H9 (cell line): ENCODE measurements around the gene C16orf74. TPM values are rescaled to one million over a fixed set of nuclear protein-coding genes. Genes with fewer than 3 reads are reported as not detected.

Experiments
- DNase-seq: peaks from one replicate; pipeline ENCODE4 v3.0.0-alpha.2; 2017
- H2AFZ ChIP-seq: one replicate; pipeline ENCODE4 v1.6.1; 2013; ENCODE audit warnings: mild to moderate bottlenecking, low read length, control low read depth, moderate library complexity
- H2AK5ac ChIP-seq: 2 replicates; pipeline ENCODE4 v1.6.1; 2013; ENCODE audit warnings: low read length, control low read depth, mixed read lengths; ENCODE audit not compliant: insufficient read length
- H2BK120ac ChIP-seq: one replicate; pipeline ENCODE4 v1.6.1; 2013; ENCODE audit warnings: low read depth, mild to moderate bottlenecking, low read length, control low read depth, inconsistent platforms; ENCODE audit not compliant: poor library complexity, severe bottlenecking
- H2BK12ac ChIP-seq: 2 replicates; pipeline ENCODE4 v1.6.1; 2013; ENCODE audit warnings: low read length, control low read depth, mixed read lengths, low read depth; ENCODE audit not compliant: insufficient read length
- H2BK15ac ChIP-seq: 2 replicates; pipeline ENCODE4 v1.6.1; 2013; ENCODE audit warnings: low read depth, low read length, control low read depth
- H2BK20ac ChIP-seq: one replicate; pipeline ENCODE4 v1.6.1; 2013; ENCODE audit warnings: low read depth, mild to moderate bottlenecking, low read length, control low read depth, inconsistent platforms; ENCODE audit not compliant: poor library complexity, severe bottlenecking
- H2BK5ac ChIP-seq: 2 replicates; pipeline ENCODE4 v1.6.1; 2013; ENCODE audit warnings: low read length, control low read depth, mixed read lengths; ENCODE audit not compliant: insufficient read length
- H3K14ac ChIP-seq: 2 replicates; pipeline ENCODE4 v1.6.1; 2013; ENCODE audit warnings: low read length, control low read depth; ENCODE audit not compliant: insufficient read depth
- H3K18ac ChIP-seq: 2 replicates; pipeline ENCODE4 v1.6.1; 2013; ENCODE audit warnings: low read depth, mild to moderate bottlenecking, mixed read lengths, low read length, control low read depth; ENCODE audit not compliant: insufficient read length
- H3K23ac ChIP-seq: 2 replicates; pipeline ENCODE4 v1.6.1; 2013; ENCODE audit warnings: low read length, control low read depth, mixed read lengths, low read depth; ENCODE audit not compliant: insufficient read length
- H3K23me2 ChIP-seq: 2 replicates; pipeline ENCODE4 v1.6.1; 2013; ENCODE audit warnings: low read depth, mild to moderate bottlenecking, mixed read lengths, low read length, control low read depth; ENCODE audit not compliant: insufficient read length, poor library complexity, severe bottlenecking
- H3K27ac ChIP-seq: 2 replicates; pipeline ENCODE4 v1.5.1; 2013; ENCODE audit warnings: low read length, control low read depth, mixed read lengths, low read depth; ENCODE audit not compliant: insufficient read length
- H3K27me3 ChIP-seq: 2 replicates; pipeline ENCODE4 v1.6.1; 2013; ENCODE audit warnings: low read length, control low read depth, inconsistent platforms; ENCODE audit not compliant: insufficient read depth
- H3K4ac ChIP-seq: 2 replicates; pipeline ENCODE4 v1.6.1; 2013; ENCODE audit warnings: low read depth, mild to moderate bottlenecking, control low read depth, inconsistent platforms, low read length, moderate library complexity
- H3K4me1 ChIP-seq: 2 replicates; pipeline ENCODE4 v1.6.1; 2013; ENCODE audit warnings: low read length, control low read depth, inconsistent platforms; ENCODE audit not compliant: insufficient read depth
- H3K4me2 ChIP-seq: 2 replicates; pipeline ENCODE4 v1.6.1; 2013; ENCODE audit warnings: low read length, control low read depth, mixed read lengths; ENCODE audit not compliant: insufficient read length, insufficient read depth
- H3K56ac ChIP-seq: 2 replicates; pipeline ENCODE4 v1.6.1; 2013; ENCODE audit warnings: low read depth, mild to moderate bottlenecking, mixed read lengths, low read length, control low read depth; ENCODE audit not compliant: insufficient read length
- H3K79me1 ChIP-seq: 2 replicates; pipeline ENCODE4 v1.6.1; 2013; ENCODE audit warnings: low read depth, mild to moderate bottlenecking, moderate library complexity, low read length, control low read depth, inconsistent platforms; ENCODE audit not compliant: insufficient read depth, poor library complexity, severe bottlenecking
- H3K79me2 ChIP-seq: 2 replicates; pipeline ENCODE4 v1.6.1; 2013; ENCODE audit warnings: low read length, control low read depth, inconsistent platforms; ENCODE audit not compliant: insufficient read depth
- H3K9ac ChIP-seq: 2 replicates; pipeline ENCODE4 v1.6.1; 2013; ENCODE audit warnings: low read length, control low read depth, mixed read lengths; ENCODE audit not compliant: insufficient read length; ENCODE audit errors: extremely low read depth
- H3K9me3 ChIP-seq: one replicate; pipeline ENCODE4 v1.6.1; 2013; ENCODE audit warnings: low read depth, low read length, inconsistent platforms; ENCODE audit not compliant: control insufficient read depth
- H3T11ph ChIP-seq: one replicate; pipeline ENCODE4 v1.6.1; 2013; ENCODE audit warnings: mild to moderate bottlenecking, low read length, control low read depth, inconsistent platforms
- H4K20me1 ChIP-seq: one replicate; pipeline ENCODE4 v1.6.1; 2013; ENCODE audit not compliant: control insufficient read depth, insufficient read length, insufficient read depth
- H4K5ac ChIP-seq: 2 replicates; pipeline ENCODE4 v1.6.1; 2013; ENCODE audit warnings: low read depth, mild to moderate bottlenecking, mixed read lengths, low read length, control low read depth; ENCODE audit not compliant: insufficient read length
- H4K8ac ChIP-seq: replicated peaks from 2 replicates; pipeline ENCODE4 v1.6.1; 2013; ENCODE audit warnings: low read length, control low read depth, mixed read lengths, low read depth; ENCODE audit not compliant: insufficient read length
- H4K91ac ChIP-seq: 2 replicates; pipeline ENCODE4 v1.6.1; 2013; ENCODE audit warnings: low read depth, mild to moderate bottlenecking, moderate library complexity, mixed read lengths, low read length, control low read depth; ENCODE audit not compliant: insufficient read length
- H3K27ac Mint-ChIP-seq, 3 experiments: 2 replicates in 2 of 3; 3 replicates in 1 of 3; pipeline ENCODE4 v1.8.0; 2020 to 2021; ENCODE audit warnings: mixed read lengths in 3 of 3, mild to moderate bottlenecking in 1 of 3, moderate library complexity in 1 of 3
- H3K27me3 Mint-ChIP-seq: 2 replicates; pipeline ENCODE4 v1.8.0; 2021; ENCODE audit warnings: low read depth, mild to moderate bottlenecking, moderate library complexity, mixed read lengths
- H3K36me3 Mint-ChIP-seq, 3 experiments: 2 replicates in 2 of 3; 3 replicates in 1 of 3; pipeline ENCODE4 v1.8.0; 2020 to 2021; ENCODE audit warnings: low read depth in 3 of 3, mixed read lengths in 3 of 3; ENCODE audit not compliant: insufficient read depth in 1 of 3
- H3K4me1 Mint-ChIP-seq, 2 experiments: 2 replicates each; pipeline ENCODE4 v1.8.0; 2020; ENCODE audit warnings: mixed read lengths in 2 of 2
- H3K4me3 Mint-ChIP-seq, 2 experiments: 2 replicates in 1 of 2; 3 replicates in 1 of 2; pipeline ENCODE4 v1.8.0; 2020 to 2021; ENCODE audit warnings: mild to moderate bottlenecking in 2 of 2, mixed read lengths in 2 of 2, moderate library complexity in 1 of 2
- H3K9me3 Mint-ChIP-seq, 2 experiments: 2 replicates in 1 of 2; 3 replicates in 1 of 2; pipeline ENCODE4 v1.8.0; 2020; ENCODE audit warnings: mild to moderate bottlenecking in 2 of 2, mixed read lengths in 2 of 2, moderate library complexity in 1 of 2
- WGBS: extraction: QIAGEN DNeasy Blood & Tissue Kit; methylation state at CpG from one replicate; pipeline ENCODE4 v1.1.7; 2013; ENCODE audit warnings: missing lambda C conversion rate, low lambda C conversion rate, mixed read lengths; ENCODE audit not compliant: insufficient read length; ENCODE audit errors: extremely low coverage; 5-methylcytosine and 5-hydroxymethylcytosine counted together
- total RNA-seq: library from RNA; stranded (reverse); gene quantifications from 2 replicates; pipeline ENCODE4 v1.2.1, GENCODE V29; 2021
- TF ChIP-seq, protein P1 (sequence below): fragments of 200-600 bp; sonication (generic); conservative IDR thresholded peaks from 3 replicates; pipeline ENCODE4 v1.8.0; 2021; ENCODE audit warnings: antibody characterized with exemption, mild to moderate bottlenecking

The C16orf74 gene
- total RNA-seq, 1 experiment from 2014 or later = 5.6 TPM

DNA sequence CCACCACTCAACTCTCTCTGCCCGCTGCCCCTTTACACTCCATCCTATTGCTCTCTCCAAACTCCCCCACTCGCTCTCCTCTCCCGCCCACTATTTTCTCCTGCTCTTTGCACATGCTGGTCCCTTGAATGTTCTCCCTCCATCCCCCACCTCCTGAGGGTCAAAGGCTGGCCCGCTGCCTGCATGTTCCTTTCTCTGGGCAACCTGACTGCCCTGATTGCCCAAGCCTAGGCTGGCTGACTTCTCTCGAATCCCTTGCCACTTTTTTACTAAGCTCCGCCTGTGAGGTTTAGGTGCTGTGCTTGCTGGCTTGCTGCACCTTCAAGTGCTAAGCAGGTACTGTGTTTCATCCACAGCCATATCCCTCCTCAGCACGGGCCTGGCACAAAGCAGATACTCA is 45.7 kb upstream of the C16orf74 start:
- Histone ChIP-seq H2BK120ac (no peak overlapping the region), H3K18ac (no peak overlapping the region), H4K8ac (no peak overlapping the region), H3K79me2 (peaks cover 43% of the 10 kb centered on the region), H3T11ph (no peak overlapping the region), H4K5ac (no peak overlapping the region), H3K4me1 (no peaks in the 10 kb centered on the region; the same call in 1 of the 2 replicates), H2BK12ac (no peak overlapping the region), H3K23ac (no peak overlapping the region), H3K4ac (no peak overlapping the region), H2BK15ac (no peak overlapping the region), H3K27me3 (no peaks in the 10 kb centered on the region), H4K20me1 (peaks cover 3% of the 10 kb centered on the region), H2AK5ac (no peak overlapping the region), H3K23me2 (peaks cover 13% of the 10 kb centered on the region), H2BK5ac (no peak overlapping the region), H3K56ac (no peak overlapping the region), H2AFZ (no peak overlapping the region), H2BK20ac (no peak overlapping the region), H3K14ac (no peak overlapping the region), H4K91ac (no peak overlapping the region), H3K79me1 (peaks cover 28% of the 10 kb centered on the region), H3K27ac (no peak overlapping the region), H3K4me2 (no peak overlapping the region), H3K9me3 (no peaks in the 10 kb centered on the region), H3K9ac (no peak overlapping the region)
- no peak for DNase-seq
- Mint-ChIP-seq H3K36me3 (peaks cover 46 to 66% (median 66%) of the 10 kb centered on the region in 3 experiments), H3K27me3 (no peaks in the 10 kb centered on the region), H3K4me1 (peaks cover 18 to 19% of the 10 kb centered on the region in 2 experiments), H3K4me3 (no peak overlapping the region; a peak in 2 of 5 replicates), H3K27ac (peak overlapping the region in 2 of 3 experiments; percentile 65 to 85; a peak in 1 of 7 replicates), H3K9me3 (peaks cover 0 to 2% of the 10 kb centered on the region in 2 experiments; a peak in 1 of 5 replicates)
- no CpG with 5 or more reads among the region's 7 CpGs for WGBS
- TF ChIP-seq, protein P1, sequence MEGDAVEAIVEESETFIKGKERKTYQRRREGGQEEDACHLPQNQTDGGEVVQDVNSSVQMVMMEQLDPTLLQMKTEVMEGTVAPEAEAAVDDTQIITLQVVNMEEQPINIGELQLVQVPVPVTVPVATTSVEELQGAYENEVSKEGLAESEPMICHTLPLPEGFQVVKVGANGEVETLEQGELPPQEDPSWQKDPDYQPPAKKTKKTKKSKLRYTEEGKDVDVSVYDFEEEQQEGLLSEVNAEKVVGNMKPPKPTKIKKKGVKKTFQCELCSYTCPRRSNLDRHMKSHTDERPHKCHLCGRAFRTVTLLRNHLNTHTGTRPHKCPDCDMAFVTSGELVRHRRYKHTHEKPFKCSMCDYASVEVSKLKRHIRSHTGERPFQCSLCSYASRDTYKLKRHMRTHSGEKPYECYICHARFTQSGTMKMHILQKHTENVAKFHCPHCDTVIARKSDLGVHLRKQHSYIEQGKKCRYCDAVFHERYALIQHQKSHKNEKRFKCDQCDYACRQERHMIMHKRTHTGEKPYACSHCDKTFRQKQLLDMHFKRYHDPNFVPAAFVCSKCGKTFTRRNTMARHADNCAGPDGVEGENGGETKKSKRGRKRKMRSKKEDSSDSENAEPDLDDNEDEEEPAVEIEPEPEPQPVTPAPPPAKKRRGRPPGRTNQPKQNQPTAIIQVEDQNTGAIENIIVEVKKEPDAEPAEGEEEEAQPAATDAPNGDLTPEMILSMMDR = no peak
